ENCODE measurements around the gene DIRAS1.

The DIRAS1 gene

GRCh38 chr19:2722541-2723344 lies 1.6 kb upstream of the DIRAS1 start:
- Histone ChIP-seq H3K9me2 (replicated peaks; ENCODE audit: insufficient read depth, low read length) (no peaks in the 10 kb centered on the region), H3K4me2 (ENCODE audit: low read depth, low read length, poor library complexity, severe bottlenecking) (no peak overlapping the region), H2AFZ (ENCODE audit: low read depth, low read length, severe bottlenecking) (no peak overlapping the region), H3K9ac (ENCODE audit: low read length) (no peak overlapping the region), H3K4me3 (ENCODE audit: insufficient read depth, low read length, poor library complexity, severe bottlenecking) (no peak overlapping the region), H3K27me3 (ENCODE audit: low read length) (no peaks in the 10 kb centered on the region), H3K27ac (ENCODE audit: low read depth, low read length) (no peak overlapping the region), H3K79me2 (ENCODE audit: insufficient read depth, low read length) (no peaks in the 10 kb centered on the region), H3K9me3 (ENCODE audit: insufficient read depth, low read length) (no peaks in the 10 kb centered on the region), H4K20me1 (ENCODE audit: low read depth, low read length) (no peaks in the 10 kb centered on the region), H3F3A (ENCODE audit: insufficient read depth) (no peaks in the 10 kb centered on the region), H3K36me3 (ENCODE audit: low read length) (no peaks in the 10 kb centered on the region)
- TF ChIP-seq CTCF (IDR thresholded peaks at IDR 0.05; ENCODE audit: insufficient read depth, low read length, poor library complexity, severe bottlenecking), result no peak
- TF ChIP-seq EZH2phosphoT487 (conservative IDR thresholded peaks at IDR 0.05; ENCODE audit: low read length), result no peak

- Histone ChIP-seq H3K27ac (ENCODE audit: low read depth, low read length) (no peak overlapping the region), H3K4me2 (ENCODE audit: low read depth, low read length, poor library complexity, severe bottlenecking) (no peak overlapping the region), H3F3A (ENCODE audit: insufficient read depth) (no peaks in the 10 kb centered on the region), H3K9ac (ENCODE audit: low read length) (no peak overlapping the region), H3K9me2 (replicated peaks; ENCODE audit: insufficient read depth, low read length) (no peaks in the 10 kb centered on the region), H4K20me1 (ENCODE audit: low read depth, low read length) (no peaks in the 10 kb centered on the region), H3K9me3 (ENCODE audit: insufficient read depth, low read length) (no peaks in the 10 kb centered on the region), H3K79me2 (ENCODE audit: insufficient read depth, low read length) (no peaks in the 10 kb centered on the region), H2AFZ (ENCODE audit: low read depth, low read length, severe bottlenecking) (no peak overlapping the region), H3K36me3 (ENCODE audit: low read length) (no peaks in the 10 kb centered on the region), H3K4me3 (ENCODE audit: insufficient read depth, low read length, poor library complexity, severe bottlenecking) (no peak overlapping the region), H3K27me3 (ENCODE audit: low read length) (no peaks in the 10 kb centered on the region)
- TF ChIP-seq CTCF (IDR thresholded peaks at IDR 0.05; ENCODE audit: insufficient read depth, low read length, poor library complexity, severe bottlenecking), result no peak
- 0 out of 2 replicates have a peak, but pooled peaks have one; percentile 31 for TF ChIP-seq EZH2phosphoT487 (conservative IDR thresholded peaks at IDR 0.05; ENCODE audit: low read length)
Measured at GRCh38 chr19:2721570-2722540, 683 bp upstream of the DIRAS1 start.

DNA sequence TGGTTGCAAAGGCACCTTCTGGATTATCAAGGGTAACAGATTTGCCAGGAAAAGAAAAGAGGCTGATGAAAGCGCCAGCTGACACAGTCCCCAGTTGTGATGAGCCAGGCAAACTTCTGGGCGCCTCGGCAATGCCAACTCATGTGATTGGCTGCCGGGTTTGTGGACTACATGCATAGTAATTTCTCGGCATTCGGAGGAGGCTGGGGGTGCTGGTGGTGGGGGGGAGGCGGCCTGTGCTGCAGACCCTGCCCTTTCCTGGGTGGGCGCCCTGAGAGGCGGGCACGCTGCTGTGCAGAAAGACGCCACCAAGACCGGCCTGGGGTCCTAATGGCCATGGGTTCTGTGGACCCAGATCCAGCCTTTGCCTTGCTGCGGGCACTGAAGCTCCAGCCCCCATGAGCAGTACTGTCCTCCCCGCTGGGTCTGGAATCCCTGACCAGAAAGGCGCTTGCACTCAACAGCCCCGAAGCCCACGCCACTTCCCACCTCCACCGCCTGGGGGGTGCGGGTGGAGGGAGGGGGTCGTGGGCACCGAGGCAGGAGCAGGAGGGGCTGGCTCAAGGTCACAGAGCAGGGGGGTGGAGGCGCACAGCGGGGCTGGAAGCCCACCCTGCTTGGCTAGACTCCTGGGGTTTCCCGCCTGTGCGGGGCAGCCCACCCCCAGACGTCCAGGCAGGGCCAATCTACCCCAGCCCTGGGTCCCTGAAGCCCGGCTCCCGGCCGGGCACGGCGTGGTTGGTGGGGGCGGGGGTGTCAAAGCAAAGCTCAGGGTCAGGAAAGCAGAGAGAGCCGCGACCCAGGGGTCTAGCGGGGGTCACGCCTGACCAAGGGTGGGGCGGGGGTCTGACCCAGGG lies 1.0 kb downstream of the DIRAS1 start:
- Histone ChIP-seq H3K79me2 (ENCODE audit: insufficient read depth, low read length) (no peaks in the 10 kb centered on the region), H3F3A (ENCODE audit: insufficient read depth) (no peaks in the 10 kb centered on the region), H3K9me3 (ENCODE audit: insufficient read depth, low read length) (peaks cover 4% of the 10 kb centered on the region; the same call in 1 of the 2 replicates), H3K27ac (ENCODE audit: low read depth, low read length) (no peak overlapping the region), H3K27me3 (ENCODE audit: low read length) (no peaks in the 10 kb centered on the region), H3K9ac (ENCODE audit: low read length) (no peak overlapping the region), H3K9me2 (replicated peaks; ENCODE audit: insufficient read depth, low read length) (no peaks in the 10 kb centered on the region), H3K36me3 (ENCODE audit: low read length) (no peaks in the 10 kb centered on the region), H3K4me3 (ENCODE audit: insufficient read depth, low read length, poor library complexity, severe bottlenecking) (no peak overlapping the region), H4K20me1 (ENCODE audit: low read depth, low read length) (no peaks in the 10 kb centered on the region), H2AFZ (ENCODE audit: low read depth, low read length, severe bottlenecking) (no peak overlapping the region), H3K4me2 (ENCODE audit: low read depth, low read length, poor library complexity, severe bottlenecking) (no peak overlapping the region)
- TF ChIP-seq EZH2phosphoT487 (conservative IDR thresholded peaks at IDR 0.05; ENCODE audit: low read length) (no peak), CTCF (IDR thresholded peaks at IDR 0.05; ENCODE audit: insufficient read depth, low read length, poor library complexity, severe bottlenecking) (no peak)
